GM19397 (cell line): Measurements from ENCODE around the gene CDC26.
A peak's percentile ranks its signal among the peaks of the same experiment; 100 is the strongest.
"Not testable (repeated sequence)": the region's sequence is repeated elsewhere in the genome, so short reads cannot be mapped to it uniquely, and the experiment has no call there.

Experiments used
- ATAC-seq: cut with Tn5 transposase; IDR thresholded peaks from one replicate; pipeline ENCODE4 v1.9.1; 2021; ENCODE audit warnings: mild to moderate bottlenecking, moderate library complexity; ENCODE audit not compliant: unreplicated experiment

The CDC26 gene

DNA sequence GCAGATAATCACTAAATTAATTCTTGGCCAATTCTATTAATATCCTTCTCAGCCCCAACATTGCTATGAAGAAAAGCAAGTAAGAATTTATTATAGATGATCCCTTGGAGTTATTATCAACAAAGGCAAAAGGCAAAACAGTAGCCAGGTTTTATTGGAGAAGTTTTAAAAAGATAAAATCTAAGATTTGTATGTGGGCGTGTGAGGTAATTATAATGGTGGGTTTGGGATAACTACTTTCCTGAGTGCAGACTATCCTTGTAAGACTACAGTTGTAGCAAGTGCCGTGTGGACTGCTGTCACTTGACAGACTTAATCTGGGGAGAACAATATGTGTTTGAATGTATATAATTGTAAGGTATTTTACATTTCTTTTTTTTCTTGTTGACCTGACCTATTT is 30.8 kb downstream of the CDC26 start:
- ATAC-seq, result no peak

DNA sequence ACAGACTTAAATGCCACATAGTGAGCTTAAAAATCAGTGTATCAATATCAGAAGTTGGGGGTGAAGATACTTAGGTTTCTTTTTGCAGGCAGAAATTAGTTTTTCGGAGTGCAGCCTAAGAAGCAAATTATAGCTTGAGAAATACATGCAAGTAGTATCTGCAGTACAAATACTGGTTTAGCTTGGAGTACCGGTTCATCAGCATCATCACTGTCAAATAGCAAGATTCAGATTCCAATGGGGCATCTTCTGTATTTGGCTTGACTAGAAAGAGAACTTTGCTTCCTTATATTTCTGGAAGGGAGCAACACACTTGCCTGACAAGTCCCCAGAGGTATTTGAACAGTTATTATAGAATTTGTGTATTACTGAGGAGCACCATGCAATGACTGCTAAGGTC is 34.2 kb downstream of the CDC26 start:
- ATAC-seq, result no peak

GRCh38 chr9:113238859-113239232 is 36.5 kb downstream of the CDC26 start:
- ATAC-seq, result no peak

GRCh38 chr9:113238202-113238858 is 37.0 kb downstream of the CDC26 start:
- ATAC-seq, result no peak

- no peak for ATAC-seq
Observed at GRCh38 chr9:113237026-113237425, 38.3 kb downstream of the CDC26 start.

GRCh38 chr9:113235701-113236255 is 39.6 kb downstream of the CDC26 start:
- not testable (repeated sequence) for ATAC-seq

GRCh38 chr9:113231701-113232100 is 43.7 kb downstream of the CDC26 start:
- no peak for ATAC-seq

DNA sequence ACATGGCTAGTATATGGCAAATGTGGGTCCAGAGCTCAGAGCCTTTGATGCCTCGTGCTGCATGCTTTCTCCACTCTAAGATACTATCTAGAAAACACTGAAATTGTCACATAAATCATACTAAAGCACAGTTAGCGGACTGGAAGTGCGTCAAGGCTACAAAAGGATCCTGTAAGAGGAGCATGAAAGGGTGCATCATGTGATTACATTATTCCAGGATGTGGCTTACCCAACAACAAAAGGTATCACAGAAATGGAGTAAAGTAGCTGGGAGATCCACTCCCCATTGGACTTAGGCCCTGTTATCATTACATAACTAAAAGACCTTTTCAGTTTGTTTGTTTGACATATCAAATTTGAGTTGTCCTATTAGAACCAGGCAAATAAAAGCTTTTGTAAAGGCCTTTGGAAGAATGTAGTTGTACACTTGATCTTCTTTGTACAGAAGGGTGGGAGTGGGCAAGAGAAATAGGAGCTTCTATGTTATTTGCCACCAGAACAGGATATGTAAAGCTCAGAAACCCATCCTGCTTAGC is 47.2 kb downstream of the CDC26 start:
- no peak for ATAC-seq

DNA sequence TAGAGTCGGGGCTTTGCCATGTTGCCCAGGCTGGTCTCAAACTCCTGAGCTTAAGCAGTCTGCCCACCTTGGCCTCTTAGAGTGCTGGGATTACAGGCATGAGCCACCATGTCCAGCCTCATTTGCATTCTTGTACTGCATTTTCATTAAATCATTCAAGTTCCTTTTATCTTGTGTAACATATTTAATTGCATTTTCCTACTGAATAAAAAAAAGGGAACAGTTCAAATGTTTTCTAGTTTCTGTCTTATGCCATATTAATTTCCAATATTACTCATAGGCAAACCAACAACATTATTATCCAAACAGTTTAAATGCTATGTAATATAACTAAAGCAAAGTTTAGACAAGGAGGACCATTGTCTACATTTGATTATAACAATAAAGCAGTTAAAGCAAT is 47.9 kb downstream of the CDC26 start:
- no peak for ATAC-seq

GRCh38 chr9:113223963-113224362 is 51.4 kb downstream of the CDC26 start:
- no peak for ATAC-seq

- ATAC-seq, result no peak
Observed at GRCh38 chr9:113222482-113222841, 52.9 kb downstream of the CDC26 start.

- ATAC-seq, result no peak
Observed at GRCh38 chr9:113221800-113222481, 53.4 kb downstream of the CDC26 start.

DNA sequence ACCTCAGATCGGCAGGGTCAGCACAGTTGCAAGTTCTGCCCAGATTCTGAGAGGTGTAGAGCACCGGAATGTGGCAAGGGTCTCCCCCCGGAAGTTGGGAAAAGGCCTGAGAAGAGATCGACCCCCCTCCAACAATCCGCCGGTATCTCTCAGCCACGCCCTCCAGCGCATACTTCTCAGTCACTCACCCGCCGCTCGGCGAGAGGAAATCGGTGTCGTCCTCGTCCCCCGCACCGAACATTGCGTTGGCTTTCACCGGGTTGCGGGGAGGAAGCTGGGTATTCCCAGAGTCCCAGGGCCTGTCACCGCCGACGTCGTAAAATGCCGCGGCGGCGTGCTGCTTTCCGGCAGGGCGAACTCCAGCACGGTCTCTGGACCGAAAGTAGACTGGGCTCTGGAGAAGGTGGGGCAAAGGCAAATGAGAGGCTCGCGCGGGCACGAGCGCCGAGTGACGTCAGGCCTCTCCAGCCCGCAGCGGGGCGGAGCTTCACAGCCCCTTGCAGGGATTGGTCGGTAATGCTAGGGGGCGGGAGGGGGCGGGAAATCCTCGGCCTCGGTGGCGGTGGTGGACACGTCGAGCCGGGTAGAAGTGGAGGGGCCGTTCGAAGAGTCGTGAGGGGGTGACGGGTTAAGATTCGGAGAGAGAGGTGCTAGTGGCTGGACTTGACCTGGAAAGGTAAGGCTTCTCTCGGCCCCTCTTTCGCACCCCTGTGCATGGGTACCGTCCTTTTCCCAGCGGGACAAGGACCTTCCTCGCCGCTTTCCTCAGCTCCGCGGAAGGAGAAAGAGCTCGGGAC is 54.2 kb downstream of the CDC26 start, which contains the start of the genes FKBP15 and SLC31A1:
TSS of gene FKBP15 (minus strand) at position 275 of the 797 bp plus-strand sequence. CDS start at position 241, 34 bp downstream.
TSS of gene SLC31A1 (plus strand) at position 542 of the 797 bp plus-strand sequence. CDS start 34,605 bp downstream, outside the sequence.
- ATAC-seq, result peak; percentile 93

GRCh38 chr9:113220467-113221002 is 54.8 kb downstream of the CDC26 start:
- ATAC-seq, result no peak

DNA sequence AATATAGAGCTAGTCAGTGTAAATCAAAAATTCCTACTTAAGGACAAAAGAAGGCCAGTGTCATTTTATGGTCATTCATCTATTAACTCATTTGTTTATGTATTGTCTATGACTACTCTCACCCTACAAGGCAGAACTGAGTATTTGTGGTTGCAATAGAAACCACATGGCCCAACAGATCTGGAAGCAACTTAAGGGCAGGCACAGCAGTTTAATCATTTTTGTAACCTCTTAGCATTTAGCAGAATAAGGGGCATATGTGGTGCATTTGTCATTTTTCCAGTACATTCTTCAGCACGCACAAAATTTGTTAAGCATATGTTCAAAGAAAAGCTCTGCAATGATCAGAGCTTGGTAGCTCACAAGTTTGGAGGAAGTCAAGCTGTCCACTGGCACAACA is 55.4 kb downstream of the CDC26 start:
- peak; percentile 54 for ATAC-seq

DNA sequence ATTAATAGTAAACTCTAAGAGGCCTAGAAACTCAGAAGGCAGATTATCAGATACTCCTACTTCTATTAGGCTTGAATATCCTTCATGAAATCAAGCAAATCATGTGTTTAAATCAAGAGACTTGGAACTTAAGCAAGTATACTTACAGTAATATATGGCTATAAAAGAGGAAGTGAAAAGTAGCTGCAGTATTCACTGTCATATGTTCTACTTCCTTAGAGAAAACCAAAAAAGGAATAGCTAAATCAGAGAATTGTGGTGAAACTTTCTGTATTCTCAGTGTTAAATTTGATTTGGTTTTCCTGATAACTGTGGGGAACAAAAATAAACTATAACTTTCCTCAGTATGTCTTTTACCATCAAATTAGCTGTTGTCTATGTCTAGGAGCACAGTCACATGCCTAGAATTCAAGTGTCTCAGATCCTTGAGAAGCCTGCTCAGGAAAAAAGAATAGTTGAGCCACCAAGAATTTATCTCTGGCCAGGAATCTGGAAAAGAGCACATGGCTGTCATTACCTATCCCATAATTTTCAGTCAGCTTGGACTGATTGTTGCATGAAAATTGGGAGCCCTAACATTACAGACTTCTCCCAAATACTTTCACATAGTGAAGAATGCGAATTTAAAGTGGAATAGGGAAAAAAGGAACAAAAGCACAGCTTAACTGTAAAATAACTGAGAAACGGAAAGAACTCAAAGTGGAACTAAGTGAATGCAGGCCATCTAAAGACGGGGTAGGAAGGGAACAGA is 56.0 kb downstream of the CDC26 start:
- ATAC-seq, result no peak
